ENCODE measurements around the gene HOXC11.

The HOXC11 gene

GRCh38 chr12:53980104-53980801 is 7.3 kb downstream of the HOXC11 start:
- no peak overlapping the region for H3K27ac ChIP-seq

GRCh38 chr12:53980802-53981496 is 8.0 kb downstream of the HOXC11 start:
- no peak for TF ChIP-seq CTCF (IDR thresholded peaks at IDR 0.05)
- H3K27me3 ChIP-seq, result peaks cover 100% of the 10 kb centered on the region
- H3K27ac ChIP-seq, result no peak overlapping the region
- H3K36me3 ChIP-seq, result no peaks in the 10 kb centered on the region
- peaks cover 15 to 28% of the 10 kb centered on the region in 2 experiments for H3K4me1 ChIP-seq (ENCODE audit: control insufficient read depth in 1 of 2, insufficient read depth in 1 of 2, low read depth in 1 of 2, low read length in 1 of 2)
- H3K9me3 ChIP-seq, result no peaks in the 10 kb centered on the region
- no peak overlapping the region for H3K4me3 ChIP-seq (ENCODE audit: low read depth in 1 of 2, low read length in 1 of 2)

More at GRCh38 chr12:53980104-53980801, 7.3 kb downstream of the HOXC11 start:
- H3K4me3 ChIP-seq (ENCODE audit: low read depth in 1 of 2, low read length in 1 of 2), result no peak overlapping the region
- no peaks in the 10 kb centered on the region for H3K36me3 ChIP-seq
- H3K9me3 ChIP-seq, result no peaks in the 10 kb centered on the region
- peaks cover 8 to 24% of the 10 kb centered on the region in 2 experiments for H3K4me1 ChIP-seq (ENCODE audit: control insufficient read depth in 1 of 2, insufficient read depth in 1 of 2, low read depth in 1 of 2, low read length in 1 of 2)
- no peak for TF ChIP-seq CTCF (IDR thresholded peaks at IDR 0.05)
- H3K27me3 ChIP-seq, result peaks cover 100% of the 10 kb centered on the region

GRCh38 chr12:53981634-53982565 is 9.0 kb downstream of the HOXC11 start:
- Histone ChIP-seq H3K27me3 (peaks cover 100% of the 10 kb centered on the region), H3K9me3 (no peaks in the 10 kb centered on the region), H3K4me3 (ENCODE audit: low read depth in 1 of 2, low read length in 1 of 2) (no peak overlapping the region), H3K36me3 (no peaks in the 10 kb centered on the region), H3K4me1 (ENCODE audit: control insufficient read depth in 1 of 2, insufficient read depth in 1 of 2, low read depth in 1 of 2, low read length in 1 of 2) (peaks cover 17 to 31% of the 10 kb centered on the region in 2 experiments), H3K27ac (no peak overlapping the region)
- no peak for TF ChIP-seq CTCF (IDR thresholded peaks at IDR 0.05)

- TF ChIP-seq CTCF (IDR thresholded peaks at IDR 0.05), result no peak
- H3K27me3 ChIP-seq, result peaks cover 100% of the 10 kb centered on the region
- no peaks in the 10 kb centered on the region for H3K36me3 ChIP-seq
- H3K4me3 ChIP-seq (ENCODE audit: low read depth in 1 of 2, low read length in 1 of 2), result peak overlapping the region in 1 of 2 experiments; percentile 10
- no peaks in the 10 kb centered on the region for H3K9me3 ChIP-seq
- peaks cover 17 to 31% of the 10 kb centered on the region in 2 experiments for H3K4me1 ChIP-seq (ENCODE audit: control insufficient read depth in 1 of 2, insufficient read depth in 1 of 2, low read depth in 1 of 2, low read length in 1 of 2)
- H3K27ac ChIP-seq, result no peak overlapping the region
These were observed 10.0 kb downstream of the HOXC11 start for GRCh38 chr12:53982648-53983567.
